MM.1S (cell line): ENCODE data around the gene USP44.

Experiments
- CTCF ChIP-seq: fragments of 300-600 bp; sonication (generic); IDR thresholded peaks from 2 replicates; pipeline ENCODE4 v1.5.1; 2016; ENCODE audit warnings: antibody characterized with exemption, low read length, mixed read lengths
- EZH2 ChIP-seq: fragments of 300-600 bp; sonication (generic); optimal IDR thresholded peaks from 2 replicates; pipeline ENCODE3; 2017; ENCODE audit warnings: low read depth, mild to moderate bottlenecking, antibody characterized with exemption, low read length, mixed read lengths
- EZH2phosphoT487 ChIP-seq: fragments of 300-600 bp; sonication (generic); IDR thresholded peaks from 2 replicates; pipeline ENCODE4 v1.6.1; 2018; ENCODE audit warnings: antibody characterized with exemption, low read length

- no peak for TF ChIP-seq CTCF
- TF ChIP-seq EZH2 = no peak
- no peak for TF ChIP-seq EZH2phosphoT487
Observed at GRCh38 chr12:95532851-95533250, 18.4 kb downstream of the USP44 start.
